Activated CD4-positive, CD25-positive, alpha-beta regulatory T cell (primary cell): Measurements from ENCODE around the gene BNIP3.
"Not testable (repeated sequence)": the region's sequence is repeated elsewhere in the genome, so short reads cannot be mapped to it uniquely, and the experiment has no call there.

Experiments
- DNase-seq, 4 experiments: peaks; one replicate each; lab custom pipeline; 2025; lab: John Stamatoyannopoulos, UW

Gene BNIP3

GRCh38 chr10:131977323-131978096 is 4.2 kb downstream of the BNIP3 start:
- DNase-seq, result no peak

- no peak for DNase-seq
These were observed 5.9 kb downstream of the BNIP3 start for GRCh38 chr10:131975796-131976195.

- DNase-seq, result no peak
These were observed 6.7 kb downstream of the BNIP3 start for GRCh38 chr10:131975003-131975402.

GRCh38 chr10:131974034-131974817 is 7.5 kb downstream of the BNIP3 start:
- DNase-seq, result no peak

DNA sequence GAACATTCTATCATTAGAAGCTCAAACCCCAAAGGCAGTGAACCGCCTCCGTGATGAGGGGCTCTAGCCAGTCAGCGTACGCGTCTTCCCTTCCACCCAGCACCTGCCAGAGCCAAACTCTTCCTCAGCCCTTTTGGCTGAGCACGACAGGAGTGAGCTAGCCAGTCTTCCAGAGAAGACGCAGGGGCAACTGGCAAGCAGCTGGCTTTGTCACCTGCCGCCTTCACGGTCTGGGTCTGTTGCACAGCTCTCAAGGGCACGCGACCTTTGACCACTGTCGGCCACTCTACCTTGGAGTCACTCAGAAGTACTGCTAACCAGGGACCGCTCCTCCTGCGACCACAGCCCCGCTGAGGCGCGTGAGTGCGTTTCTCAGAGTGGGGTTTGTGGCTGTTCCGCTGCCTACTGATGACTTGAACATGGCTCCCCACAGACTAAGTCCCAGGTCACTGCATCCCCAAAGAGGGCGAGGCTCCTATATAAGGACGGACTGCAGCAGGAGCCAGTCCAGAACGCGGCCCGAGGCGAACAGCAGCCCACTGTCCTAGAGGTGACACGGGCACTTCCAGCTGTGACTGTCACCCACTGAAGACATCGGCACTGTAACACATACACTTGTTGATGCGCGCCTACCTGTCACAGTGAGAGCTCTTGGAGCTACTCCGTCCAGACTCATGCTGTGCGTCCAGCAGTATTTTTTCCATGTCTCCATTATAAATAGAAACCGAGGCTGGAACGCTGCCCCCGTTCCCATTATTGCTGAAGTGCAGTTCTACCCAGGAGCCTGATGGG is 8.4 kb downstream of the BNIP3 start:
- DNase-seq, result no peak

- no peak for DNase-seq
These were observed 9.2 kb downstream of the BNIP3 start for GRCh38 chr10:131972474-131973071.

DNA sequence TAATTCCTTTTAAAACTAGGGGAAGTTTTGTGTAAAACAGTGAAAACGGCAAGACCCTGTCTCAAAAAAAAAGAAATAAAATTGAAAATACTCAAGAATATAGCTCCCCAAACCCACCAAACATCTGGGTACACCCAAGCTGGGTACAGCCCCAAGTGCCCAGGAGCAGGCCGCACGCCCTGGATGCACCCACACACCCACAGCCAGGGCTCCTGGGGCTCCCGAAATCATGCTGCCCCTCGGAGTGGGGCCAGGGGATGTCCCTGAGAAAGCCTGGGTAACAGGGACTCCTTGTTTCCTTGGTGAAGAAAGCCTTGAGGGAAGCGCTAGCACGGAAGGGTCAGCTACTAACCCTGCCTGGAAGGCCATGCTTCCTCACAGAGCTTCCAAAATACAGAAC is 10.1 kb downstream of the BNIP3 start:
- DNase-seq, result no peak

GRCh38 chr10:131970946-131971345 is 10.8 kb downstream of the BNIP3 start:
- DNase-seq, result no peak

DNA sequence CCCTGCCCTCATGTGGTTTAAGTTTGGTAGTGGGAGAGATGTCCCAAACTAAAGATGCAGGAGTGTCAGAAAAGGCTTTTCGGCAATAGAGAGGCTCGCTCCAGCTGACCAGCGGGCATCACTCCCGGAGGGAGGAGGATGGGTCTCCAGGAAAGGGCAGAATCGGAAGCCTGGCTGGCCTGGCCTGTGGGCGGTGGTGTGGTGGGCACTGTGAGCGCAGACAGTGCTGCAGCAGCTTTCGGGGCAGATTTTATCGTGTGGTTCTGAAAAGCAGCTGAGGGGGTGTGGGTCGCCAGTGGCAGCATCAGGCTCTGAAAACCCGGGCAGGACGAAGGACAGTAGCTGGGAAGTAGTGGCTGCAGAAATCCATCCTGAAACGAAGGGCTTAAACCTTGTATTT is 12.8 kb downstream of the BNIP3 start:
- no peak for DNase-seq

DNA sequence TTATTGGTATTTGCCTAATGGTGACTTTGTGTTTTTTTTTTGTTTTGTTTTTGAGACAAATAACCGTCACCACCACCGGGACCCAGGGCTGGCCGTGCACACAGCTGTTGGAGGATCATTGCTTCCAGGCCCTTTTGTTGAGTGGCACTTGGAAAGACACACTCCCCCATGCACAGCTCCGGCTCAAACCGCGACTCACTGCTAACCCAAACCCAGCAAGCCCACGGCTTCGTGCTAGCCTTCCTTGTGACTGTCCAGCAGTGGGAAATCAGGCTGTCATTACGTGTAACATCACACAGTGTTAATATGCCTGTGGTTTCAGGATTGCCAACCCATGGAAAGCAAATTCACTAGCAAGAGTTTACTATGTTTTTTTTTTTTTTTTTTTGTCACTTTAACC is 17.4 kb downstream of the BNIP3 start:
- no peak for DNase-seq

GRCh38 chr10:131963811-131964210 is 17.9 kb downstream of the BNIP3 start:
- no peak for DNase-seq

GRCh38 chr10:131963350-131963749 is 18.4 kb downstream of the BNIP3 start:
- DNase-seq, result no peak

DNA sequence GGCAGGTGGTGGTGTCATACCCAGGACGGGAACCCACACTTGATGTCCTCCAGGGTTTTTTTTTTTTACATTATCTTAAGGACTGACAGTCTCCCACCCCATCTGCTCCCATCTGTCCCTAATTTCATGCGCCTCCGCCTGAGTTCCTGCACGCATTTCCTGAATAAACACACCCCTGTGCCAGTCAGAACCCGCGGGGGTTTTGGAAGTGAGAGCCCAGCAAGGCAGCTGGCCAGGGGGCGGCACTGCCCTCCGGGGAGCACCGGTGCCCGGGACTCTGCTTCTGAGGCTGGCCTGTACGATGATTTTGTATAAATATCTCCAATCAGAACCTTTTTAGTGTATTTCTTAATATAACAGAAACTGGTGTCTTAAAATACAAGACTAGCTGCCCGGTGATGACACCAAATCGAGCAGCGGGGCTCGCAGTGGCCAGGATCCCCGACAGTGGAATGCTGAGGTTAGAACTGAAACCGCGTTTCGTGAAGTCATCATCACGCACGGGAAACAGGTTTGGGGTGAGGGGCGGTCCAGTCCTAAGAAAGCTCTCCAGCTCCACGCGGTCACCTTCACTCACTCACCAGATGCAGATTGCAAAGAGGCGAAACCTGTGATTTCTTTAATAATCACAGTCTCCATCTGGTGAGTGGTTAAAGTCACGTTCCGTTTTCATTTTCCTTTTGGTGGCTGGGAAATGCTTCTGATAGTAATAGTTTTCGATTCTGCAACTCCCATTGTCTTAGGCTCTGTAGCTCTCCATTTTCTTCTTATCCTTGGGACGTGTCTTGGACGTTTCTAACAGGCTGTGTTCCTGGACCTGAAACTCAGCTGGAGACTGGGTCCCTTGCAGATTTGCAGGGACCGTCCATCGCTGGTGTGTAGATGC is 19.7 kb downstream of the BNIP3 start:
- no peak for DNase-seq

GRCh38 chr10:131961047-131961776 is 20.5 kb downstream of the BNIP3 start:
- DNase-seq, result no peak

GRCh38 chr10:131960631-131961046 is 21.1 kb downstream of the BNIP3 start:
- no peak for DNase-seq

GRCh38 chr10:131959841-131960240 is 21.9 kb downstream of the BNIP3 start:
- no peak for DNase-seq

GRCh38 chr10:131955591-131956340 is 26.0 kb downstream of the BNIP3 start:
- no peak for DNase-seq

GRCh38 chr10:131954356-131954965 is 27.3 kb downstream of the BNIP3 start:
- DNase-seq, result no peak

DNA sequence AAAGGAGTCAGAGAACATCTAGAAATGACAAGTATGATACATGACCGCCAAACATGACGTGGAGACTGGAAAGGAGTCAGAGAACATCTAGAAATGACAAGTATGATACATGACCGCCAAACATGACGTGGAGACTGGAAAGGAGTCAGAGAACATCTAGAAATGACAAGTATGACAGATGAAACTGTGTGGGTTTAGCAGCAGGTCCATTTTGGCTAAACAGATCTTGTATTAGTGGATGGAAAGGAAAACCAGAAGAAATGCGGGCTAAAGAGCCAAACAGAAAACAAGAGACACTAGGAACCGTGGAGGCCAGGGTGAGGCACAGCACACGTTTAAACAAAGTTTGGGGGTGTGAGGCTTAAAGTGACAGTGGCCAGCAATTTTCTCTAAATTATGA is 31.8 kb downstream of the BNIP3 start:
- not testable (repeated sequence) for DNase-seq
